Measurements from ENCODE around the gene CCDC154. TPM values are rescaled to one million over a fixed set of nuclear protein-coding genes. Genes with fewer than 3 reads are reported as not detected.

The CCDC154 gene
- total and polyA plus RNA-seq, 2 donors (not counting 1 experiment from before 2014, with no cell fraction given): 12.4 to 22.9 TPM

GRCh38 chr16:1390239-1390779, 54.0 kb downstream of the CCDC154 start:
- Mint-ChIP-seq H3K27me3 (no peaks in the 10 kb centered on the region), H3K9me3 (ENCODE audit: insufficient read depth) (no peaks in the 10 kb centered on the region), H3K27ac (no peak overlapping the region), H3K4me1 (no peaks in the 10 kb centered on the region), H3K4me3 (no peak overlapping the region)
- Histone ChIP-seq H3K36me3 (replicated peaks in 1 of 2; ENCODE audit: control extremely low read depth in 1 of 2, control insufficient read depth in 1 of 2, extremely low read depth in 1 of 2, insufficient read depth in 2 of 2, low read length in 1 of 2) (peaks cover 6 to 61% of the 10 kb centered on the region in 2 experiments), H3K27me3 (replicated peaks in 1 of 4; ENCODE audit: control extremely low read depth in 1 of 4, control insufficient read depth in 3 of 4, insufficient read depth in 4 of 4, low read length in 3 of 4) (no peaks in the 10 kb centered on the region), H3K9ac (ENCODE audit: low read length) (no peak overlapping the region), H4K20me1 (ENCODE audit: control insufficient read depth, insufficient read depth, low read length, poor library complexity, severe bottlenecking) (peaks cover 68% of the 10 kb centered on the region), H3K27ac (ENCODE audit: low read length in 2 of 2) (no peak overlapping the region), H3K4me2 (replicated peaks; ENCODE audit: low read depth, low read length, poor library complexity, severe bottlenecking) (no peak overlapping the region), H2AFZ (ENCODE audit: insufficient read depth, low read depth, low read length, poor library complexity, severe bottlenecking) (no peak overlapping the region), H3K9me3 (ENCODE audit: control extremely low read depth in 1 of 3, control insufficient read depth in 2 of 3, insufficient read depth in 1 of 3, low read length in 2 of 3) (no peaks in the 10 kb centered on the region), H3K79me2 (ENCODE audit: control insufficient read depth, insufficient read depth, low read length) (peaks cover 61% of the 10 kb centered on the region), H3K4me1 (ENCODE audit: control insufficient read depth in 2 of 2, insufficient read depth in 2 of 2, low read length in 2 of 2) (no peaks in the 10 kb centered on the region), H3K4me3 (ENCODE audit: control extremely low read depth in 1 of 5, extremely low read depth in 1 of 5, insufficient read depth in 1 of 5, low read depth in 2 of 5, low read length in 4 of 5) (no peak overlapping the region)
- intact Hi-C loops (cut with micrococcal nuclease): no loop called here
- POLR2A ChIA-PET: no interaction called here
- CTCF ChIA-PET: interaction anchor here (1.1 kb wide), 1 partner anchor 54 kb away, joined by 3 read pairs; no protein-coding TSS in a partner anchor
- TF ChIP-seq CTCF (IDR thresholded peaks at IDR 0.05): no peak
- TF ChIP-seq EZH2 (IDR thresholded peaks at IDR 0.05; ENCODE audit: borderline replicate concordance, insufficient read depth, low read depth, low read length, poor library complexity, severe bottlenecking): no peak
- DNase-seq (no peak), ATAC-seq (ENCODE audit: low read depth) (no peak)
- 22% methylated on average over 24 of the region's 28 CpGs for WGBS (ENCODE audit: insufficient coverage)

GRCh38 chr16:1389762-1390161, 54.6 kb downstream of the CCDC154 start:
- Histone ChIP-seq H3K4me3 (ENCODE audit: control extremely low read depth in 1 of 5, extremely low read depth in 1 of 5, insufficient read depth in 1 of 5, low read depth in 2 of 5, low read length in 4 of 5) (no peak overlapping the region), H3K79me2 (ENCODE audit: control insufficient read depth, insufficient read depth, low read length) (peaks cover 66% of the 10 kb centered on the region), H4K20me1 (ENCODE audit: control insufficient read depth, insufficient read depth, low read length, poor library complexity, severe bottlenecking) (peaks cover 66% of the 10 kb centered on the region), H3K36me3 (replicated peaks in 1 of 2; ENCODE audit: control extremely low read depth in 1 of 2, control insufficient read depth in 1 of 2, extremely low read depth in 1 of 2, insufficient read depth in 2 of 2, low read length in 1 of 2) (peaks cover 6 to 63% of the 10 kb centered on the region in 2 experiments), H3K27ac (ENCODE audit: low read length in 2 of 2) (no peak overlapping the region), H3K27me3 (replicated peaks in 1 of 4; ENCODE audit: control extremely low read depth in 1 of 4, control insufficient read depth in 3 of 4, insufficient read depth in 4 of 4, low read length in 3 of 4) (no peaks in the 10 kb centered on the region), H3K4me2 (replicated peaks; ENCODE audit: low read depth, low read length, poor library complexity, severe bottlenecking) (no peak overlapping the region), H2AFZ (ENCODE audit: insufficient read depth, low read depth, low read length, poor library complexity, severe bottlenecking) (no peak overlapping the region), H3K4me1 (ENCODE audit: control insufficient read depth in 2 of 2, insufficient read depth in 2 of 2, low read length in 2 of 2) (no peaks in the 10 kb centered on the region), H3K9me3 (ENCODE audit: control extremely low read depth in 1 of 3, control insufficient read depth in 2 of 3, insufficient read depth in 1 of 3, low read length in 2 of 3) (no peaks in the 10 kb centered on the region), H3K9ac (ENCODE audit: low read length) (no peak overlapping the region)
- Mint-ChIP-seq H3K4me1 (no peaks in the 10 kb centered on the region), H3K27me3 (no peaks in the 10 kb centered on the region), H3K9me3 (ENCODE audit: insufficient read depth) (no peaks in the 10 kb centered on the region), H3K27ac (no peak overlapping the region), H3K4me3 (no peak overlapping the region)
- WGBS (ENCODE audit: insufficient coverage): 86% methylated on average over 3 of the region's 7 CpGs
- no peak for ATAC-seq (ENCODE audit: low read depth)
- no peak for TF ChIP-seq EZH2 (IDR thresholded peaks at IDR 0.05; ENCODE audit: borderline replicate concordance, insufficient read depth, low read depth, low read length, poor library complexity, severe bottlenecking)
- no peak for TF ChIP-seq CTCF (IDR thresholded peaks at IDR 0.05)
- ChIA-PET POLR2A (no interaction called here), CTCF (interaction anchor here (1.1 kb wide), 1 partner anchor 54 kb away, joined by 3 read pairs; no protein-coding TSS in a partner anchor)
- no peak for DNase-seq
- intact Hi-C loops (cut with micrococcal nuclease): no loop called here
